Activated T-helper 1 cell treated with anti-CD3 and anti-CD28 coated beads, Interleukin-12 subunit alpha, Interleukin-12 subunit beta, Interleukin-2, Interleukin-4 antibody, amounts not matched to agents 30 ng/mL and 10 ng/mL and 1 ng/mL, durations not matched to agents 14 hours and 24 hours and 36 hours (primary cell): ENCODE results near the gene RPH3AL. TPM values are rescaled to one million over a fixed set of nuclear protein-coding genes. Genes with fewer than 3 reads are reported as not detected.
A peak's percentile ranks its signal among the peaks of the same experiment; 100 is the strongest.
"Not testable (repeated sequence)": the region's sequence is repeated elsewhere in the genome, so short reads cannot be mapped to it uniquely, and the experiment has no call there.

Experiments
- DNase-seq: peaks from one replicate; pipeline ENCODE4 v3.0.0; 2021; ENCODE audit warnings: low spot score
- H3K27ac Mint-ChIP-seq: one replicate; pipeline ENCODE4 v1.8.0; 2021; ENCODE audit warnings: mild to moderate bottlenecking, mixed read lengths
- H3K27me3 Mint-ChIP-seq: one replicate; pipeline ENCODE4 v1.8.0; 2022; ENCODE audit warnings: mild to moderate bottlenecking, moderate library complexity, mixed read lengths; ENCODE audit not compliant: insufficient read depth
- H3K36me3 Mint-ChIP-seq: one replicate; pipeline ENCODE4 v1.8.0; 2021; ENCODE audit warnings: low read depth, mixed read lengths
- H3K4me1 Mint-ChIP-seq: one replicate; pipeline ENCODE4 v1.8.0; 2021; ENCODE audit warnings: low read depth, mixed read lengths
- H3K4me3 Mint-ChIP-seq: one replicate; pipeline ENCODE4 v1.8.0; 2021; ENCODE audit warnings: mild to moderate bottlenecking, moderate library complexity, mixed read lengths
- H3K9me3 Mint-ChIP-seq: one replicate; pipeline ENCODE4 v1.8.0; 2021; ENCODE audit warnings: mixed read lengths
- intact Hi-C: fragments of 100-400 bp; cut with micrococcal nuclease; formaldehyde crosslinking; loops from one replicate; pipeline ENCODE4 v1.15.1; 2024
- total RNA-seq: library from RNA; stranded (reverse); gene quantifications from 2 replicates; pipeline ENCODE4 v1.2.3, GENCODE V29; 2022

RPH3AL gene
- total RNA-seq, 1 donor from 2014 or later = 2.3 TPM

GRCh38 chr17:180381-181244 is 172.0 kb downstream of the RPH3AL start:
- intact Hi-C loops = no loop called here
- Mint-ChIP-seq H3K4me1 (peaks cover 21% of the 10 kb centered on the region), H3K27me3 (peaks cover 16% of the 10 kb centered on the region), H3K27ac (no peak overlapping the region), H3K4me3 (no peak overlapping the region), H3K9me3 (no peaks in the 10 kb centered on the region), H3K36me3 (no peaks in the 10 kb centered on the region)
- DNase-seq = no peak

- peaks cover 14% of the 10 kb centered on the region for H3K4me1 Mint-ChIP-seq
- no peaks in the 10 kb centered on the region for H3K36me3 Mint-ChIP-seq
- H3K27ac Mint-ChIP-seq = no peak overlapping the region
- no peak overlapping the region for H3K4me3 Mint-ChIP-seq
- H3K9me3 Mint-ChIP-seq = no peaks in the 10 kb centered on the region
- intact Hi-C loops = no loop called here
- peaks cover 15% of the 10 kb centered on the region for H3K27me3 Mint-ChIP-seq
- no peak for DNase-seq
Measured at GRCh38 chr17:179781-180380, 172.7 kb downstream of the RPH3AL start.

GRCh38 chr17:179066-179432 is 173.6 kb downstream of the RPH3AL start:
- intact Hi-C loops = no loop called here
- no peak for DNase-seq
- Mint-ChIP-seq H3K36me3 (no peaks in the 10 kb centered on the region), H3K4me3 (no peak overlapping the region), H3K27me3 (peaks cover 16% of the 10 kb centered on the region), H3K4me1 (peaks cover 6% of the 10 kb centered on the region), H3K27ac (no peak overlapping the region), H3K9me3 (no peaks in the 10 kb centered on the region)

GRCh38 chr17:178292-179065 is 174.1 kb downstream of the RPH3AL start:
- H3K27me3 Mint-ChIP-seq = peaks cover 16% of the 10 kb centered on the region
- intact Hi-C loops = no loop called here
- H3K27ac Mint-ChIP-seq = no peak overlapping the region
- H3K36me3 Mint-ChIP-seq = no peaks in the 10 kb centered on the region
- H3K4me3 Mint-ChIP-seq = no peak overlapping the region
- no peak for DNase-seq
- H3K9me3 Mint-ChIP-seq = no peaks in the 10 kb centered on the region
- peaks cover 6% of the 10 kb centered on the region for H3K4me1 Mint-ChIP-seq

GRCh38 chr17:177762-178161 is 174.8 kb downstream of the RPH3AL start:
- H3K36me3 Mint-ChIP-seq = no peaks in the 10 kb centered on the region
- peaks cover 6% of the 10 kb centered on the region for H3K4me1 Mint-ChIP-seq
- H3K27me3 Mint-ChIP-seq = peaks cover 11% of the 10 kb centered on the region
- H3K4me3 Mint-ChIP-seq = no peak overlapping the region
- H3K9me3 Mint-ChIP-seq = no peaks in the 10 kb centered on the region
- no peak overlapping the region for H3K27ac Mint-ChIP-seq
- DNase-seq = no peak
- intact Hi-C loops = no loop called here

- peaks cover 7% of the 10 kb centered on the region for H3K27me3 Mint-ChIP-seq
- no peaks in the 10 kb centered on the region for H3K36me3 Mint-ChIP-seq
- no peak for DNase-seq
- no peak overlapping the region for H3K4me3 Mint-ChIP-seq
- intact Hi-C loops = no loop called here
- peaks cover 4% of the 10 kb centered on the region for H3K4me1 Mint-ChIP-seq
- H3K9me3 Mint-ChIP-seq = no peaks in the 10 kb centered on the region
- no peak overlapping the region for H3K27ac Mint-ChIP-seq
Measured at GRCh38 chr17:177155-177554, 175.5 kb downstream of the RPH3AL start.

- H3K27ac Mint-ChIP-seq = no peak overlapping the region
- DNase-seq = no peak
- peaks cover 3% of the 10 kb centered on the region for H3K27me3 Mint-ChIP-seq
- peaks cover 2% of the 10 kb centered on the region for H3K36me3 Mint-ChIP-seq
- intact Hi-C loops = no loop called here
- peaks cover 8% of the 10 kb centered on the region for H3K4me1 Mint-ChIP-seq
- H3K4me3 Mint-ChIP-seq = no peak overlapping the region
- H3K9me3 Mint-ChIP-seq = no peaks in the 10 kb centered on the region
Measured at GRCh38 chr17:173166-173911, 179.3 kb downstream of the RPH3AL start.

- intact Hi-C loops = no loop called here
- DNase-seq = no peak
- H3K4me3 Mint-ChIP-seq = no peak overlapping the region
- H3K36me3 Mint-ChIP-seq = peaks cover 2% of the 10 kb centered on the region
- peaks cover 3% of the 10 kb centered on the region for H3K27me3 Mint-ChIP-seq
- no peaks in the 10 kb centered on the region for H3K9me3 Mint-ChIP-seq
- peaks cover 8% of the 10 kb centered on the region for H3K4me1 Mint-ChIP-seq
- no peak overlapping the region for H3K27ac Mint-ChIP-seq
Measured at GRCh38 chr17:172401-172800, 180.2 kb downstream of the RPH3AL start.

- no peak overlapping the region for H3K27ac Mint-ChIP-seq
- intact Hi-C loops = no loop called here
- peaks cover 2% of the 10 kb centered on the region for H3K36me3 Mint-ChIP-seq
- peaks cover 8% of the 10 kb centered on the region for H3K4me1 Mint-ChIP-seq
- H3K4me3 Mint-ChIP-seq = no peak overlapping the region
- DNase-seq = no peak
- peaks cover 3% of the 10 kb centered on the region for H3K27me3 Mint-ChIP-seq
- H3K9me3 Mint-ChIP-seq = no peaks in the 10 kb centered on the region
Measured at GRCh38 chr17:171871-172270, 180.7 kb downstream of the RPH3AL start.

- Mint-ChIP-seq H3K27ac (no peak overlapping the region), H3K27me3 (peaks cover 1% of the 10 kb centered on the region), H3K9me3 (no peaks in the 10 kb centered on the region), H3K36me3 (peaks cover 2% of the 10 kb centered on the region), H3K4me1 (peaks cover 8% of the 10 kb centered on the region), H3K4me3 (no peak overlapping the region)
- intact Hi-C loops = no loop called here
- no peak for DNase-seq
Measured at GRCh38 chr17:170130-170670, 182.4 kb downstream of the RPH3AL start.

GRCh38 chr17:168614-169013 is 184.0 kb downstream of the RPH3AL start:
- H3K27ac Mint-ChIP-seq = peak overlapping the region; percentile 52
- DNase-seq, H3K4me1 Mint-ChIP-seq, H3K4me3 Mint-ChIP-seq, H3K9me3 Mint-ChIP-seq, H3K36me3 Mint-ChIP-seq, H3K27me3 Mint-ChIP-seq, intact Hi-C loops: not testable (repeated sequence)

GRCh38 chr17:165939-166338 is 186.7 kb downstream of the RPH3AL start:
- H3K27ac Mint-ChIP-seq = no peak overlapping the region
- no peak overlapping the region for H3K4me3 Mint-ChIP-seq
- H3K9me3 Mint-ChIP-seq = no peaks in the 10 kb centered on the region
- DNase-seq = no peak
- intact Hi-C loops = no loop called here
- peaks cover 2% of the 10 kb centered on the region for H3K36me3 Mint-ChIP-seq
- peaks cover 8% of the 10 kb centered on the region for H3K4me1 Mint-ChIP-seq
- no peaks in the 10 kb centered on the region for H3K27me3 Mint-ChIP-seq
